GM23338 (cell line): ENCODE measurements around the gene CEACAM8.

Experiments
- EZH2phosphoT487 ChIP-seq: fragments of 200-600 bp; sonication (generic); IDR thresholded peaks from one replicate; pipeline ENCODE4 v1.8.1; 2018; ENCODE audit warnings: antibody characterized with exemption; ENCODE audit not compliant: unreplicated experiment
- POLR2AphosphoS5 ChIP-seq: IDR thresholded peaks from 2 replicates; pipeline ENCODE4 v1.6.1; 2016; ENCODE audit warnings: antibody characterized with exemption, low read depth
- TF ChIP-seq, protein P1 (sequence below), 2 experiments: fragments of 200-600 bp in 1 of 2; sonication (generic) in 1 of 2; conservative IDR thresholded peaks; 2 replicates each; pipeline versions ENCODE4 v1.5.1 to v1.6.1; 2016 to 2017; ENCODE audit warnings: antibody characterized with exemption in 2 of 2, low read depth in 2 of 2, mild to moderate bottlenecking in 2 of 2, moderate library complexity in 1 of 2
- TF ChIP-seq, protein P2 (sequence below): fragments of 250-450 bp; sonication (Bioruptor Pico); IDR thresholded peaks from 2 replicates; pipeline ENCODE4 v1.5.0; 2020; ENCODE audit warnings: mild to moderate bottlenecking, moderate library complexity

DNA sequence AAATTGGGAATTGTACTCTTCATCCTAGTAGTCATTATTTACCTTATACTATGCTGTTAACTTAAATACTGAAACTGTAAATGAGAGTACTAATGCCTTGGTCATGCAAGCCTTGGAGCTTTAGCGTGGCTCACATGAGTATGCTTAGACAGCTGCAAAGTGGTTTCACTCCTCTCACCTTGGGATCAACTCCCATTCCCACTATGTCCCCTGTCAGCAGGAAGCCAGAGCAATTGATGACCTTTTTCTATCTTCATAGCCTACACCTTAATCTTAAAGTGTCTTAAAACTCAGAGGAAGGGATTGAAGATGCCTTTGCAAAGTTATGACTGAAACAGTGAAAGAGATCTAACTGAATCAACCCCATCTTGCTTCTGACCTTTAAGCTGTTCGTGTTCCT is 33.2 kb upstream of the CEACAM8 start:
- TF ChIP-seq, protein P1, sequence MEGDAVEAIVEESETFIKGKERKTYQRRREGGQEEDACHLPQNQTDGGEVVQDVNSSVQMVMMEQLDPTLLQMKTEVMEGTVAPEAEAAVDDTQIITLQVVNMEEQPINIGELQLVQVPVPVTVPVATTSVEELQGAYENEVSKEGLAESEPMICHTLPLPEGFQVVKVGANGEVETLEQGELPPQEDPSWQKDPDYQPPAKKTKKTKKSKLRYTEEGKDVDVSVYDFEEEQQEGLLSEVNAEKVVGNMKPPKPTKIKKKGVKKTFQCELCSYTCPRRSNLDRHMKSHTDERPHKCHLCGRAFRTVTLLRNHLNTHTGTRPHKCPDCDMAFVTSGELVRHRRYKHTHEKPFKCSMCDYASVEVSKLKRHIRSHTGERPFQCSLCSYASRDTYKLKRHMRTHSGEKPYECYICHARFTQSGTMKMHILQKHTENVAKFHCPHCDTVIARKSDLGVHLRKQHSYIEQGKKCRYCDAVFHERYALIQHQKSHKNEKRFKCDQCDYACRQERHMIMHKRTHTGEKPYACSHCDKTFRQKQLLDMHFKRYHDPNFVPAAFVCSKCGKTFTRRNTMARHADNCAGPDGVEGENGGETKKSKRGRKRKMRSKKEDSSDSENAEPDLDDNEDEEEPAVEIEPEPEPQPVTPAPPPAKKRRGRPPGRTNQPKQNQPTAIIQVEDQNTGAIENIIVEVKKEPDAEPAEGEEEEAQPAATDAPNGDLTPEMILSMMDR (conservative IDR thresholded peaks at IDR 0.05; ENCODE audit: low read depth in 2 of 2), result no peak
- TF ChIP-seq, protein P2, sequence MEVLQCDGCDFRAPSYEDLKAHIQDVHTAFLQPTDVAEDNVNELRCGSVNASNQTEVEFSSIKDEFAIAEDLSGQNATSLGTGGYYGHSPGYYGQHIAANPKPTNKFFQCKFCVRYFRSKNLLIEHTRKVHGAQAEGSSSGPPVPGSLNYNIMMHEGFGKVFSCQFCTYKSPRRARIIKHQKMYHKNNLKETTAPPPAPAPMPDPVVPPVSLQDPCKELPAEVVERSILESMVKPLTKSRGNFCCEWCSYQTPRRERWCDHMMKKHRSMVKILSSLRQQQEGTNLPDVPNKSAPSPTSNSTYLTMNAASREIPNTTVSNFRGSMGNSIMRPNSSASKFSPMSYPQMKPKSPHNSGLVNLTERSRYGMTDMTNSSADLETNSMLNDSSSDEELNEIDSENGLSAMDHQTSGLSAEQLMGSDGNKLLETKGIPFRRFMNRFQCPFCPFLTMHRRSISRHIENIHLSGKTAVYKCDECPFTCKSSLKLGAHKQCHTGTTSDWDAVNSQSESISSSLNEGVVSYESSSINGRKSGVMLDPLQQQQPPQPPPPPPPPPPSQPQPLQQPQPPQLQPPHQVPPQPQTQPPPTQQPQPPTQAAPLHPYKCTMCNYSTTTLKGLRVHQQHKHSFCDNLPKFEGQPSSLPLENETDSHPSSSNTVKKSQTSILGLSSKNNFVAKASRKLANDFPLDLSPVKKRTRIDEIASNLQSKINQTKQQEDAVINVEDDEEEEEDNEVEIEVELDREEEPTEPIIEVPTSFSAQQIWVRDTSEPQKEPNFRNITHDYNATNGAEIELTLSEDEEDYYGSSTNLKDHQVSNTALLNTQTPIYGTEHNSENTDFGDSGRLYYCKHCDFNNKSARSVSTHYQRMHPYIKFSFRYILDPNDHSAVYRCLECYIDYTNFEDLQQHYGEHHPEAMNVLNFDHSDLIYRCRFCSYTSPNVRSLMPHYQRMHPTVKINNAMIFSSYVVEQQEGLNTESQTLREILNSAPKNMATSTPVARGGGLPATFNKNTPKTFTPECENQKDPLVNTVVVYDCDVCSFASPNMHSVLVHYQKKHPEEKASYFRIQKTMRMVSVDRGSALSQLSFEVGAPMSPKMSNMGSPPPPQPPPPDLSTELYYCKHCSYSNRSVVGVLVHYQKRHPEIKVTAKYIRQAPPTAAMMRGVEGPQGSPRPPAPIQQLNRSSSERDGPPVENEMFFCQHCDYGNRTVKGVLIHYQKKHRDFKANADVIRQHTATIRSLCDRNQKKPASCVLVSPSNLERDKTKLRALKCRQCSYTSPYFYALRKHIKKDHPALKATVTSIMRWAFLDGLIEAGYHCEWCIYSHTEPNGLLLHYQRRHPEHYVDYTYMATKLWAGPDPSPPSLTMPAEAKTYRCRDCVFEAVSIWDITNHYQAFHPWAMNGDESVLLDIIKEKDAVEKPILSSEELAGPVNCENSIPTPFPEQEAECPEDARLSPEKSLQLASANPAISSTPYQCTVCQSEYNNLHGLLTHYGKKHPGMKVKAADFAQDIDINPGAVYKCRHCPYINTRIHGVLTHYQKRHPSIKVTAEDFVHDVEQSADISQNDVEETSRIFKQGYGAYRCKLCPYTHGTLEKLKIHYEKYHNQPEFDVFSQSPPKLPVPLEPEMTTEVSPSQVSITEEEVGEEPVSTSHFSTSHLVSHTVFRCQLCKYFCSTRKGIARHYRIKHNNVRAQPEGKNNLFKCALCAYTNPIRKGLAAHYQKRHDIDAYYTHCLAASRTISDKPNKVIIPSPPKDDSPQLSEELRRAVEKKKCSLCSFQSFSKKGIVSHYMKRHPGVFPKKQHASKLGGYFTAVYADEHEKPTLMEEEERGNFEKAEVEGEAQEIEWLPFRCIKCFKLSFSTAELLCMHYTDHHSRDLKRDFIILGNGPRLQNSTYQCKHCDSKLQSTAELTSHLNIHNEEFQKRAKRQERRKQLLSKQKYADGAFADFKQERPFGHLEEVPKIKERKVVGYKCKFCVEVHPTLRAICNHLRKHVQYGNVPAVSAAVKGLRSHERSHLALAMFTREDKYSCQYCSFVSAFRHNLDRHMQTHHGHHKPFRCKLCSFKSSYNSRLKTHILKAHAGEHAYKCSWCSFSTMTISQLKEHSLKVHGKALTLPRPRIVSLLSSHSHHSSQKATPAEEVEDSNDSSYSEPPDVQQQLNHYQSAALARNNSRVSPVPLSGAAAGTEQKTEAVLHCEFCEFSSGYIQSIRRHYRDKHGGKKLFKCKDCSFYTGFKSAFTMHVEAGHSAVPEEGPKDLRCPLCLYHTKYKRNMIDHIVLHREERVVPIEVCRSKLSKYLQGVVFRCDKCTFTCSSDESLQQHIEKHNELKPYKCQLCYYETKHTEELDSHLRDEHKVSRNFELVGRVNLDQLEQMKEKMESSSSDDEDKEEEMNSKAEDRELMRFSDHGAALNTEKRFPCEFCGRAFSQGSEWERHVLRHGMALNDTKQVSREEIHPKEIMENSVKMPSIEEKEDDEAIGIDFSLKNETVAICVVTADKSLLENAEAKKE (CRISPR knock-in tag), result no peak
- TF ChIP-seq EZH2phosphoT487 (no peak), POLR2AphosphoS5 (no peak)
